ENCODE results near the gene PKP2.

DNA sequence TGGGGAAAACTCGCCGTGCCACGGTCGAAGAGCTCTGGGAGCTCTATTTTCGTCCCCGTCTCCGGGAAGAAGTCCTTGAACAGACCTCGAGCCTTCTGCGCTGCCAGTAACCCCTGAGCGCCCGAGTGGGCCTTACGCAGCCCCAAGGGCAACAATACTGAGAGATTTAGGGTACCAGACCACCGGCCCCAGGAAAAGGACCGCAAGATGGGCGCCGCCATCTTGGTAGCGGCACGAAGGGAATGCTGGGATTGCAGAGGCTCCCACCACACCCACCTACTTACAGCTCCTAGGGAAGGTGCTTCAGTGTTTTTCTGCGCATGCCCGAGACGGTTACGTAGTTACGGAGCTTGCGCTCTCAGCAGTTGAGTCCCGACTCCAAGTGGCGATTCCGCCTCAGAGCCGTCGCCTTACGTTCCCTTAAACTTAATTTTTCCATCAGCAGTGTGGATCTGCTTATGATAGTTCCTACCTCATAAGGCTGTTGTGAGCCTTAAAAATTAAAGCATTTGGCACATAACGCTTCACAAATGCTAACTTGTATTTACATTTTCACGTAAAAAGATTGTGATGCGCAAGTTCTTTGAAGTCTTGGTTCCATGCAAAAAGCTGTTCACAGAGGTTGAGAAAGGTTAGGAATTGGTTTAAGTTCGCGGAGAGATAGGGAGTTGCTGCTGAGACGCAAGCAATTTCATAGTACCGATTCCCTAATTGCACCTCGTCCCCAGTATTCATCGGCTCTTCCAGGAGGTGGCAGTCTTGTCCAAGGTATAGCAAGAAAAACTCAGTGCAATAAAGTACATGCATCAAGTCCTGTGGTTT is 140.7 kb downstream of the PKP2 start, which contains the start of gene YARS2:
- TF ChIP-seq POLR2A (IDR thresholded peaks at IDR 0.05), result peak in 1 of 2 donors; percentile 47
- TF ChIP-seq, protein P1, sequence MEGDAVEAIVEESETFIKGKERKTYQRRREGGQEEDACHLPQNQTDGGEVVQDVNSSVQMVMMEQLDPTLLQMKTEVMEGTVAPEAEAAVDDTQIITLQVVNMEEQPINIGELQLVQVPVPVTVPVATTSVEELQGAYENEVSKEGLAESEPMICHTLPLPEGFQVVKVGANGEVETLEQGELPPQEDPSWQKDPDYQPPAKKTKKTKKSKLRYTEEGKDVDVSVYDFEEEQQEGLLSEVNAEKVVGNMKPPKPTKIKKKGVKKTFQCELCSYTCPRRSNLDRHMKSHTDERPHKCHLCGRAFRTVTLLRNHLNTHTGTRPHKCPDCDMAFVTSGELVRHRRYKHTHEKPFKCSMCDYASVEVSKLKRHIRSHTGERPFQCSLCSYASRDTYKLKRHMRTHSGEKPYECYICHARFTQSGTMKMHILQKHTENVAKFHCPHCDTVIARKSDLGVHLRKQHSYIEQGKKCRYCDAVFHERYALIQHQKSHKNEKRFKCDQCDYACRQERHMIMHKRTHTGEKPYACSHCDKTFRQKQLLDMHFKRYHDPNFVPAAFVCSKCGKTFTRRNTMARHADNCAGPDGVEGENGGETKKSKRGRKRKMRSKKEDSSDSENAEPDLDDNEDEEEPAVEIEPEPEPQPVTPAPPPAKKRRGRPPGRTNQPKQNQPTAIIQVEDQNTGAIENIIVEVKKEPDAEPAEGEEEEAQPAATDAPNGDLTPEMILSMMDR (IDR thresholded peaks at IDR 0.05), result peak; percentile 61 to 88 (median 84)
